ENCODE measurements around the gene BAG5.

BAG5 gene

GRCh38 chr14:103540821-103541708 lies 21.4 kb downstream of the BAG5 start:
- TF ChIP-seq CTCF (IDR thresholded peaks at IDR 0.05; ENCODE audit: insufficient read depth, low read length, missing control alignments), result no peak
- no peak overlapping the region for H3K4me3 ChIP-seq (ENCODE audit: low read depth, low read length)
- ChIA-PET CTCF (interaction anchor here (1.4 to 20.9 kb wide), 5 partner anchors 11 to 41 kb away, joined by 4 to 368 read pairs (median 39); partner anchors contain the start of genes CKB and TRMT61A), POLR2A (interaction anchor here (1.0 to 2.0 kb wide), 6 partner anchors 10 to 28 kb away, joined by 3 to 20 read pairs (median 6); partner anchors contain the start of genes CKB and TRMT61A)
- no peak for DNase-seq (ENCODE audit: low read depth, low spot score)

DNA sequence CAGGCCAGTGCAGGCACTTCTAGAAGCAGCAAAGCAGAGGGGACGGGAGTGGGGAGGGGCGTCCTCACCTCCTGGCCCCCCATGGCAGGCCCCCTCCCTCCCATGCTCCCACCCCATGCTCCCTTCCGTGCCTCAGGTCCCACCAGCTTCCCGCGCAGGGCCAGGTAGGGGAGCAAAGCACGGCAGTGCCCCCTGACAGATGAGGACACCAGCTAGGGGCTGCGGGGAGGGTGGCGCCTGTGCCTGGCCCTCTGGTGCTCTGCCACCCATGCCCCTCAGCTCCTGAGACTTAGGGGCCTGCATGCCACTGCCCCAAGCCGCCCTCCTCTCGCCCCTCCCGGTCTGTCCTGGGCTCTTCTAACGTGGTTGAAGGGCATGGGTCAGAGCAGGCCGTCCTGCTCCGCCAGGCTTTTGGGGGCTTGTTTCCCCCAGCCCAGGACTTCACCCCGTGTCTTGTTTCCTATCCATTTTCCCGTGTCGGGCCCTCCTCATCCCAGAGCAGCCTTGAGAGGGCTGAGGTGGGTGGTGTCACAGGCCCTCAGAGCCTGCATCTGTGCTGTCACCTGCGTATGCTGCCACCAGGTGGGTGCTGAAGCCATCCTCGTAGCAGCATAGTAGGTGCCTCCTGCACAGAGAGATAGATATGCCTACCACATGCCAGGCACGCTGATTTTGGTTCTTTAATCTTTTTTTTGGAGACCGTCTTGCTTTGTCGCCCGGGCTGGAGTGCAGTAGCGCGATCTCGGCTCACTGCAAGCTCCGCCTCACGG lies 23.2 kb downstream of the BAG5 start:
- ChIA-PET POLR2A (no interaction called here), CTCF (interaction anchor here (0.8 to 20.9 kb wide), 5 partner anchors 11 to 37 kb away, joined by 3 to 368 read pairs (median 3); partner anchors contain the start of genes BAG5, CKB, COA8 and TRMT61A)
- no peak overlapping the region for H3K4me3 ChIP-seq (ENCODE audit: low read depth, low read length)
- DNase-seq (ENCODE audit: low read depth, low spot score), result no peak
- TF ChIP-seq CTCF (IDR thresholded peaks at IDR 0.05; ENCODE audit: insufficient read depth, low read length, missing control alignments), result no peak

DNA sequence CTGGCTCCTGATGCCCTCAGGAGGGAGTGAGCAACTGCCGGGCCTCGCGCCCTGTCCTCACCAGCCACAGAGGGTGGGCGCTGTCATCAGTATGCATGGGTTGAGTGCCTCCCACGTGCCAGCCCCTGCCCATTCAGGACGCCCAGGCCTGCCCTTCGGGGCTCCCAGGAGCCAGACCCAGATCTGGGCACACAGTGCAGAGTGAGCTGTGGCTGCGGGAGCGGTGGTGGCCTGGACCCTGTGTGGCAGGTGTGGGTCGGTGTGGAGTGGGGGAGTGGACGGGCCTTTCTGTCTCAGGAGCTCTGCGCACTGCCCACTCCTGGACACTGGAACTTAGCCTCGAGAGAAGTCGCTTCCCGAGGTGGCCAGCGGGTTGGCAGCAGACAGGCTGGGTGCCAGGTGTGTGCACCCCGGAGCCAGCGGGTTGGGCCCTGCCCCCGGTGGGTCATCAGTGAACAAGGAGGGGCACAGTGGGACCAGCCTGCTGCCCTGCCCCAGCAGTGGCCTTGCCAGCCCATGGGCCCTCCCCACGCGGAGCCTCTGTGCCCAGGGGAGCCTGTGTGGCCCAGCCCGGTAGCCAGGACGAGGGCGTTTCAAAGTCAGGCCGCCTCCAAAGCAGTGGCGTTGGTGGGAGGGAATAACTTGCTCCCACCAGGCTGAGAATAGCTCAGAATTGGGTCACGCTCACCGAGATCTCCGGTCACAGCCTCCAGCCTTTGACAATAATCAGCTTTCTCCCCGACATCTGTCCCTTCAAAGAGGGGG lies 24.0 kb downstream of the BAG5 start:
- no peak for TF ChIP-seq CTCF (IDR thresholded peaks at IDR 0.05; ENCODE audit: insufficient read depth, low read length, missing control alignments)
- H3K4me3 ChIP-seq (ENCODE audit: low read depth, low read length), result no peak overlapping the region
- POLR2A ChIA-PET, result no interaction called here
- no peak for DNase-seq (ENCODE audit: low read depth, low spot score)
- CTCF ChIA-PET, result interaction anchor here (0.8 to 20.9 kb wide), 5 partner anchors 11 to 36 kb away, joined by 3 to 368 read pairs (median 3); partner anchors contain the start of genes BAG5, CKB and COA8

GRCh38 chr14:103537175-103537990 lies 25.1 kb downstream of the BAG5 start:
- no peak overlapping the region for H3K4me3 ChIP-seq (ENCODE audit: low read depth, low read length)
- no peak for DNase-seq (ENCODE audit: low read depth, low spot score)
- no peak for TF ChIP-seq CTCF (IDR thresholded peaks at IDR 0.05; ENCODE audit: insufficient read depth, low read length, missing control alignments)
- CTCF ChIA-PET, result interaction anchor here (0.8 to 20.9 kb wide), 4 partner anchors 9 to 19 kb away, joined by 3 to 368 read pairs (median 6); partner anchors contain the start of gene CKB
- POLR2A ChIA-PET, result no interaction called here

GRCh38 chr14:103536693-103537092 lies 25.8 kb downstream of the BAG5 start:
- DNase-seq (ENCODE audit: low read depth, low spot score), result no peak
- no peak for TF ChIP-seq CTCF (IDR thresholded peaks at IDR 0.05; ENCODE audit: insufficient read depth, low read length, missing control alignments)
- no peak overlapping the region for H3K4me3 ChIP-seq (ENCODE audit: low read depth, low read length)
- POLR2A ChIA-PET, result no interaction called here
- CTCF ChIA-PET, result interaction anchor here (1.6 to 20.9 kb wide), 2 partner anchors 10 to 17 kb away, joined by 8 to 368 read pairs; partner anchors contain the start of gene CKB

Data from AG04449 (cell line).